Activated CD4-positive, alpha-beta T cell treated with anti-CD3 and anti-CD28 coated beads, Interleukin-2, amount 50 U/mL, for 4 hours (primary cell): Measurements from ENCODE around the gene TMEM9B.
"Not testable (repeated sequence)": the region's sequence is repeated elsewhere in the genome, so short reads cannot be mapped to it uniquely, and the experiment has no call there.

Source experiments
- DNase-seq, 2 experiments: peaks; one replicate each; pipeline ENCODE4 v3.0.0-alpha.2; 2020

Gene TMEM9B

GRCh38 chr11:8971924-8972316 is 7.7 kb upstream of the TMEM9B start:
- no peak for DNase-seq

GRCh38 chr11:8971196-8971923 is 7.1 kb upstream of the TMEM9B start:
- DNase-seq: no peak

GRCh38 chr11:8967184-8967583 is 2.9 kb upstream of the TMEM9B start:
- no peak for DNase-seq

GRCh38 chr11:8963569-8964323 is 496 bp downstream of the TMEM9B start:
- DNase-seq: peak; percentile 73

GRCh38 chr11:8962841-8963240 is 1.4 kb downstream of the TMEM9B start:
- no peak for DNase-seq

GRCh38 chr11:8961401-8961800 is 2.8 kb downstream of the TMEM9B start:
- DNase-seq: no peak

- no peak for DNase-seq
Measured at GRCh38 chr11:8959546-8960166, 4.6 kb downstream of the TMEM9B start.

GRCh38 chr11:8956860-8957259 is 7.4 kb downstream of the TMEM9B start:
- DNase-seq: no peak

GRCh38 chr11:8948886-8949285 is 15.4 kb downstream of the TMEM9B start:
- no peak for DNase-seq

GRCh38 chr11:8947230-8947943 is 16.9 kb downstream of the TMEM9B start:
- DNase-seq: no peak

GRCh38 chr11:8942518-8943066 is 21.6 kb downstream of the TMEM9B start, which contains the start of gene ASCL3:
Gene ASCL3 (minus strand): TSS chr11:8943016. CDS start chr11:8938161, 4,855 bp downstream.
- DNase-seq: no peak

- DNase-seq: no peak
Measured at GRCh38 chr11:8941341-8942103, 22.7 kb downstream of the TMEM9B start.

- no peak for DNase-seq
Measured at GRCh38 chr11:8937659-8938058, 26.6 kb downstream of the TMEM9B start.

- DNase-seq: no peak
Measured at GRCh38 chr11:8937159-8937558, 27.1 kb downstream of the TMEM9B start.

GRCh38 chr11:8935789-8936188 is 28.5 kb downstream of the TMEM9B start:
- DNase-seq: not testable (repeated sequence)

- DNase-seq: no peak
Measured at GRCh38 chr11:8934742-8935488, 29.3 kb downstream of the TMEM9B start.

- DNase-seq: no peak
Measured at GRCh38 chr11:8933931-8934330, 30.3 kb downstream of the TMEM9B start.

GRCh38 chr11:8932564-8933180 is 31.6 kb downstream of the TMEM9B start, which contains the start of gene C11orf16:
Gene C11orf16 (minus strand): TSS chr11:8932947. CDS start chr11:8932308, 639 bp downstream.
- DNase-seq: no peak

GRCh38 chr11:8930456-8931175 is 33.6 kb downstream of the TMEM9B start:
- DNase-seq: no peak
